Choroid plexus epithelial cell (primary cell): ENCODE results near the gene MYLK.
"Not testable (repeated sequence)": the region's sequence is repeated elsewhere in the genome, so short reads cannot be mapped to it uniquely, and the experiment has no call there.

Source experiments
- DNase-seq: peaks from one replicate; pipeline ENCODE4 v3.0.0-alpha.2; 2010; ENCODE audit warnings: low read depth
- H3K4me3 ChIP-seq: 2 replicates; pipeline ENCODE4 v1.5.1; 2011; ENCODE audit warnings: low read depth, mild to moderate bottlenecking, control low read depth, low read length, moderate library complexity
- CTCF ChIP-seq: conservative IDR thresholded peaks from 2 replicates; pipeline ENCODE4 v1.5.1; 2011; ENCODE audit warnings: low read depth, mild to moderate bottlenecking, control low read depth, inconsistent platforms, low read length, moderate library complexity

Gene MYLK

GRCh38 chr3:123739106-123739505 lies 145.0 kb downstream of the MYLK start:
- no peak for TF ChIP-seq CTCF
- no peak overlapping the region for H3K4me3 ChIP-seq
- no peak for DNase-seq

GRCh38 chr3:123738522-123738921 lies 145.6 kb downstream of the MYLK start:
- not testable (repeated sequence) for H3K4me3 ChIP-seq, DNase-seq

- H3K4me3 ChIP-seq, result no peak overlapping the region
- DNase-seq, result no peak
- no peak for TF ChIP-seq CTCF
Measured at GRCh38 chr3:123737168-123737567, 147.0 kb downstream of the MYLK start.

GRCh38 chr3:123735456-123735855 lies 148.7 kb downstream of the MYLK start:
- no peak overlapping the region for H3K4me3 ChIP-seq
- TF ChIP-seq CTCF, result no peak
- DNase-seq, result no peak

GRCh38 chr3:123734527-123734902 lies 149.6 kb downstream of the MYLK start:
- H3K4me3 ChIP-seq, result no peak overlapping the region
- no peak for DNase-seq
- TF ChIP-seq CTCF, result peak; percentile 4

GRCh38 chr3:123733805-123734526 lies 150.2 kb downstream of the MYLK start:
- H3K4me3 ChIP-seq, result no peak overlapping the region
- TF ChIP-seq CTCF, result no peak
- peak; percentile 65 for DNase-seq

GRCh38 chr3:123733341-123733740 lies 150.8 kb downstream of the MYLK start:
- H3K4me3 ChIP-seq, result no peak overlapping the region
- TF ChIP-seq CTCF, result no peak
- DNase-seq, result no peak

GRCh38 chr3:123732447-123732846 lies 151.7 kb downstream of the MYLK start:
- TF ChIP-seq CTCF, result no peak
- DNase-seq, result peak; percentile 70
- H3K4me3 ChIP-seq, result no peak overlapping the region
